Smooth muscle cell (in vitro differentiated cells): Measurements from ENCODE around the gene DST. TPM values are rescaled to one million over a fixed set of nuclear protein-coding genes. Genes with fewer than 3 reads are reported as not detected.
A peak's percentile ranks its signal among the peaks of the same experiment; 100 is the strongest.

Experiments
- DNase-seq: peaks from one replicate; lab custom pipeline; 2025; ENCODE audit not compliant: unreplicated experiment; lab: John Stamatoyannopoulos, UW
- H2AFZ ChIP-seq: fragments of 200-600 bp; sonication (generic); 2 replicates; pipeline ENCODE4 v1.6.0; 2016; ENCODE audit warnings: antibody characterized with exemption, low read depth, mild to moderate bottlenecking
- H3F3A ChIP-seq: fragments of 200-600 bp; sonication (generic); 2 replicates; pipeline ENCODE4 v1.6.0; 2017; ENCODE audit warnings: antibody characterized with exemption, low read depth
- H3K27ac ChIP-seq: fragments of 200-600 bp; sonication (generic); 2 replicates; pipeline ENCODE4 v1.5.1; 2016; ENCODE audit warnings: low read depth, mild to moderate bottlenecking
- H3K27me3 ChIP-seq: fragments of 200-600 bp; sonication (generic); 2 replicates; pipeline ENCODE4 v1.6.1; 2016; ENCODE audit warnings: low read depth, mild to moderate bottlenecking
- H3K36me3 ChIP-seq: fragments of 200-600 bp; sonication (generic); 2 replicates; pipeline ENCODE4 v1.5.1; 2016; ENCODE audit warnings: low read depth
- H3K4me1 ChIP-seq: fragments of 200-600 bp; sonication (generic); 2 replicates; pipeline ENCODE4 v1.5.1; 2016; ENCODE audit warnings: low read depth
- H3K4me2 ChIP-seq: fragments of 200-600 bp; sonication (generic); 2 replicates; pipeline ENCODE4 v1.6.0; 2016; ENCODE audit warnings: mild to moderate bottlenecking
- H3K4me3 ChIP-seq: fragments of 200-600 bp; sonication (generic); 2 replicates; pipeline ENCODE4 v1.5.1; 2016; ENCODE audit warnings: mild to moderate bottlenecking
- H3K79me2 ChIP-seq: fragments of 200-600 bp; sonication (generic); 2 replicates; pipeline ENCODE4 v1.6.0; 2016; ENCODE audit warnings: low read depth, mild to moderate bottlenecking
- H3K9ac ChIP-seq: fragments of 200-600 bp; sonication (generic); 2 replicates; pipeline ENCODE4 v1.6.0; 2016; ENCODE audit warnings: low read depth
- H3K9me3 ChIP-seq: fragments of 200-600 bp; sonication (generic); replicated peaks from 2 replicates; pipeline ENCODE4 v1.5.1; 2016; ENCODE audit warnings: low read depth
- H4K20me1 ChIP-seq: fragments of 200-600 bp; sonication (generic); 2 replicates; pipeline ENCODE4 v1.6.0; 2016; ENCODE audit warnings: low read depth
- WGBS: methylation state at CpG from one replicate; pipeline ENCODE4 v1.1.7; 2016; ENCODE audit warnings: low lambda C conversion rate; 5-methylcytosine and 5-hydroxymethylcytosine counted together
- polyA plus RNA-seq: library from polyadenylated mRNA; unstranded; fragments of >200 nt; fragmentation: Nextera tagmentation; extraction: Ambion mirVana; gene quantifications from 2 replicates; pipeline ENCODE4 v1.2.1, GENCODE V29; 2016
- total RNA-seq: library from RNA; depleted of rRNA; stranded (reverse); fragments of >200 nt; gene quantifications from 2 replicates; pipeline ENCODE4 v1.2.3, GENCODE V29; 2014
- TF ChIP-seq, protein P1 (sequence below): fragments of 200-600 bp; sonication (generic); IDR thresholded peaks from 2 replicates; pipeline ENCODE4 v1.5.1; 2017; ENCODE audit warnings: borderline replicate concordance, mild to moderate bottlenecking, antibody characterized with exemption; ENCODE audit not compliant: insufficient read depth, poor library complexity, severe bottlenecking

Gene DST
- total and polyA plus RNA-seq, 2 experiments from 2014 or later, result 17.1 to 186 TPM

DNA sequence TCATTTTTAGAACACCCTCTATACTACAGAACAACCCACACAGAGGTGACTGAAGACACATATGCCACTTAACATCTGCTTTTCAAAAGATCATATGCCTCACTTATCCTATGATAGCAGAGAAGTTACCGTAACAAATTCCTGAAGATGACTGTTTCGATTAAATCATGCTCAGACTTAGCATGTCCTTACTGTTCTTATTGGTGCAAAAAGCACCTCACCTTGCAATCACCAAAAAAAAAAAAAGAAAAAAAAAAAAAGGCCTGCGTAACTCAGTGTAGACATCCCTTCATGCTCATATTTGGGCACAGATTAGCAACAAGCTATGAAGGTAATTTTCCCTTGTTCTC is 17.7 kb upstream of the DST start:
- Histone ChIP-seq H4K20me1 (no peaks in the 10 kb centered on the region), H3K4me2 (no peak overlapping the region), H3K9me3 (no peaks in the 10 kb centered on the region), H3K79me2 (no peaks in the 10 kb centered on the region), H3K9ac (no peak overlapping the region), H3F3A (peaks cover 10% of the 10 kb centered on the region), H2AFZ (no peak overlapping the region), H3K27ac (peak overlapping the region; percentile 68), H3K36me3 (no peaks in the 10 kb centered on the region), H3K4me1 (peaks cover 22% of the 10 kb centered on the region), H3K27me3 (no peaks in the 10 kb centered on the region), H3K4me3 (no peak overlapping the region)
- TF ChIP-seq, protein P1, sequence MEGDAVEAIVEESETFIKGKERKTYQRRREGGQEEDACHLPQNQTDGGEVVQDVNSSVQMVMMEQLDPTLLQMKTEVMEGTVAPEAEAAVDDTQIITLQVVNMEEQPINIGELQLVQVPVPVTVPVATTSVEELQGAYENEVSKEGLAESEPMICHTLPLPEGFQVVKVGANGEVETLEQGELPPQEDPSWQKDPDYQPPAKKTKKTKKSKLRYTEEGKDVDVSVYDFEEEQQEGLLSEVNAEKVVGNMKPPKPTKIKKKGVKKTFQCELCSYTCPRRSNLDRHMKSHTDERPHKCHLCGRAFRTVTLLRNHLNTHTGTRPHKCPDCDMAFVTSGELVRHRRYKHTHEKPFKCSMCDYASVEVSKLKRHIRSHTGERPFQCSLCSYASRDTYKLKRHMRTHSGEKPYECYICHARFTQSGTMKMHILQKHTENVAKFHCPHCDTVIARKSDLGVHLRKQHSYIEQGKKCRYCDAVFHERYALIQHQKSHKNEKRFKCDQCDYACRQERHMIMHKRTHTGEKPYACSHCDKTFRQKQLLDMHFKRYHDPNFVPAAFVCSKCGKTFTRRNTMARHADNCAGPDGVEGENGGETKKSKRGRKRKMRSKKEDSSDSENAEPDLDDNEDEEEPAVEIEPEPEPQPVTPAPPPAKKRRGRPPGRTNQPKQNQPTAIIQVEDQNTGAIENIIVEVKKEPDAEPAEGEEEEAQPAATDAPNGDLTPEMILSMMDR, result no peak
- WGBS, result 86% methylated on average over 3 of the region's 3 CpGs
- DNase-seq, result no peak

DNA sequence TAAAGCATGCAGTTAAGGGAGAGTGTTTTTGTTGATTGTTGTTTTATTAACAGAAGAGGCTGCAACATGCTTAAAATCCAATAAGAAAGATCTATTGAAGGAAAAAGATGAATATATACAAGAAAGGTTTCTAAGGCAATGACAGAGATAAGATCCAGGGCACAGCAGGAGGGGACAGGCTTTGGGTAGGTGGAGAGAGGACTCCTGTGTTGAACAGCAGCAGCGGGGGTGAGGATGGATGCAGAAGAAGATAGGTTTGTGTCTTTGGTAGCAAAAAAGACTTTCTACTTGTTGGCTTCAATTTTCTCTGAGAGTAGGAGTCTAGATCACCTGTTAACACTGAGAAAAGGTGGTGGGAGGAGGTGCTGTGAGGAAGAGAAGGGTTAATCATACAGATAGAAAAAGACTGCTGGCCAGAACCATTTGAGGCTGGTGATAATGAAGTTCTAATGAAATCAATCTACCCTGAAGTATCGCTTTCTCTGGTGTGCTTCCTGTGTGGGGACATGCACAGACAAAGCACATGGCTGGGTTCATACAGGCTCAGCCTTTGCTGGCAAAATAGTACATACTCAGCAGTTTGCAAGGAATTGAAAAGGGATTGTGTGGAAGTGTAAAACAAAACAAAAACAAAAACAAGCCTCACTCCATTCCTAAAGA is 17.2 kb upstream of the DST start:
- WGBS, result 80% methylated on average over 2 of the region's 2 CpGs
- TF ChIP-seq, protein P1, result no peak
- H3K36me3 ChIP-seq, result no peaks in the 10 kb centered on the region
- DNase-seq, result no peak
- peaks cover 22% of the 10 kb centered on the region for H3K4me1 ChIP-seq
- no peaks in the 10 kb centered on the region for H3K27me3 ChIP-seq
- no peak overlapping the region for H3K4me2 ChIP-seq
- H2AFZ ChIP-seq, result no peak overlapping the region
- H3F3A ChIP-seq, result peaks cover 10% of the 10 kb centered on the region
- peak overlapping the region; percentile 68 for H3K27ac ChIP-seq
- H3K79me2 ChIP-seq, result no peaks in the 10 kb centered on the region
- no peaks in the 10 kb centered on the region for H3K9me3 ChIP-seq
- H3K4me3 ChIP-seq, result no peak overlapping the region
- H4K20me1 ChIP-seq, result no peaks in the 10 kb centered on the region
- no peak overlapping the region for H3K9ac ChIP-seq

DNA sequence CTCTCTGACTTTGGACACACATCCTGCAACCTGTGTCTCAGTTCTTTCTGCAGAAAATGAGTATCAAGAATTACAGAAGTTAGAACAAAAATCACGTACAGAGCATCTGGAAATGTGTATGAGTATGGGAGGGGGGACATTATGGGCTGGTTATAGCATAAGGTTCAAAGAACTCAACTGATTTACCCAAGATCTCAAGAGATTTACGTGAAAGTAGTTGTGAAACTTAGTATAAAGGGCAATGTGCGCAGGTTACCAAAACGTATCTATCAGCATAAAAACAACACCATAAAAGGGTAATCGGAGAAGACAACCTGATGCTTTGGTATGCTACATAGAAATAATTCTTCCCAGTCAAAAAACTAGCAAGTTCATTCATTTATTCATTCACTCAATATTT is 15.6 kb upstream of the DST start:
- no peak overlapping the region for H3K4me3 ChIP-seq
- H3K27me3 ChIP-seq, result no peaks in the 10 kb centered on the region
- WGBS, result 93% methylated on average over 5 of the region's 5 CpGs
- DNase-seq, result no peak
- H3K36me3 ChIP-seq, result no peaks in the 10 kb centered on the region
- no peaks in the 10 kb centered on the region for H4K20me1 ChIP-seq
- no peaks in the 10 kb centered on the region for H3K79me2 ChIP-seq
- no peaks in the 10 kb centered on the region for H3K9me3 ChIP-seq
- peaks cover 11% of the 10 kb centered on the region for H3F3A ChIP-seq
- H3K4me1 ChIP-seq, result peaks cover 18% of the 10 kb centered on the region
- no peak overlapping the region for H2AFZ ChIP-seq
- H3K27ac ChIP-seq, result peak overlapping the region; percentile 68
- TF ChIP-seq, protein P1, result no peak
- H3K9ac ChIP-seq, result no peak overlapping the region
- no peak overlapping the region for H3K4me2 ChIP-seq

DNA sequence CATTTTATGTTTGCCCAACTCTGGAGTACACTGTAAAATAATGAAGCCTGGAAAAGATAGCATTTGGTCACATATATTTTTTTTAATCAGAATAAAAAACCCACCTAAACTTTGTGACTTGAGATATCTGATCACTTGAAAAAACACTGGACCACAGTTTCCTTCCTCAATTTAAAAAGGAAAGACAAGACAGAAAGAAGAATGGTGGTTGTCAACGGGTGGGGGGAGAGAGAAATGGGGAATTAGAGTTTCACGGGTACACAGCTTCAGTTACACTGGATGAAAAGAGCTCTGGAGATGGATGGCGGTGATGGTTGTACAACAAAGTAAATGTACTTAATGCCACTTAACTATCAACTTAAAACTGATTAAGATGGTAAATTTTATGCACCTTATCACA is 14.7 kb upstream of the DST start:
- Histone ChIP-seq H3K4me1 (peaks cover 27% of the 10 kb centered on the region), H3K27ac (no peak overlapping the region), H3K79me2 (no peaks in the 10 kb centered on the region), H3F3A (peaks cover 16% of the 10 kb centered on the region), H4K20me1 (no peaks in the 10 kb centered on the region), H3K4me3 (no peak overlapping the region), H3K9ac (no peak overlapping the region), H3K36me3 (no peaks in the 10 kb centered on the region), H2AFZ (no peak overlapping the region), H3K9me3 (no peaks in the 10 kb centered on the region), H3K4me2 (no peak overlapping the region), H3K27me3 (no peaks in the 10 kb centered on the region)
- TF ChIP-seq, protein P1, result no peak
- no peak for DNase-seq
- 95% methylated on average over 3 of the region's 3 CpGs for WGBS
